Endothelial cell of umbilical vein (primary cell): ENCODE data around the gene MYZAP. TPM values are rescaled to one million over a fixed set of nuclear protein-coding genes. Genes with fewer than 3 reads are reported as not detected.

Source experiments
- BruUV-seq: library from RNA; stranded (reverse); fragments of 400-500 nt; replicated peaks from 2 replicates; lab custom pipeline; 2021; lab: Mats Ljungman, UMichigan
- CTCF ChIA-PET: fragments of 300-600, 350-600 bp; sonication (Branson Sonifier 250); formaldehyde crosslinking; loops from one replicate; lab custom pipeline; 2021; ENCODE audit warnings: antibody characterized with exemption, inconsistent platforms; lab: Charles Lee
- POLR2A ChIA-PET: fragments of 300-600, 350-600 bp; sonication (Branson Sonifier 250); formaldehyde crosslinking; loops from one replicate; lab custom pipeline; 2021; ENCODE audit warnings: antibody characterized with exemption, inconsistent platforms; lab: Charles Lee
- DNase-seq: peaks from one replicate; pipeline ENCODE4 v3.0.0-alpha.2; 2011; ENCODE audit warnings: low read depth, low spot score
- FAIRE-seq: peaks from 2 replicates; lab custom pipeline; 2011; peaks lifted over from hg19 to GRCh38; lab: Jason Lieb, UNC
- H2AFZ ChIP-seq: 2 replicates; pipeline ENCODE4 v1.6.0; 2012; ENCODE audit warnings: low read depth, low read length, control low read depth, inconsistent platforms
- H3K27ac ChIP-seq: 2 replicates; pipeline ENCODE4 v1.5.1; 2011; ENCODE audit warnings: low read depth, mild to moderate bottlenecking, control low read depth, low read length, moderate library complexity; ENCODE audit not compliant: insufficient read depth
- H3K27me3 ChIP-seq, 2 experiments: 2 replicates each; pipeline versions ENCODE4 v1.6.0 to v1.6.1; 2011; ENCODE audit warnings: low read length in 2 of 2, mixed read lengths in 1 of 2; ENCODE audit not compliant: control insufficient read depth in 2 of 2, insufficient read depth in 2 of 2
- H3K36me3 ChIP-seq, 2 experiments: 2 replicates in 1 of 2; 3 replicates in 1 of 2; pipeline ENCODE4 v1.5.1; 2011; ENCODE audit warnings: low read length in 2 of 2, mild to moderate bottlenecking in 1 of 2, moderate library complexity in 1 of 2; ENCODE audit not compliant: control insufficient read depth in 2 of 2, insufficient read depth in 2 of 2; ENCODE audit errors: extremely low read depth in 1 of 2
- H3K4me1 ChIP-seq: 3 replicates; pipeline ENCODE4 v1.5.1; 2011; ENCODE audit warnings: mild to moderate bottlenecking, low read length; ENCODE audit not compliant: control insufficient read depth, insufficient read depth; ENCODE audit errors: extremely low read depth
- H3K4me2 ChIP-seq: 2 replicates; pipeline ENCODE4 v1.6.1; 2011; ENCODE audit warnings: low read length, control low read depth, mixed read lengths; ENCODE audit not compliant: insufficient read depth
- H3K4me3 ChIP-seq, 3 experiments: fragments of 200-600 bp in 1 of 3; sonication (generic), shearing (Covaris generic) in 1 of 3; replicated peaks in 1 of 3; 2 replicates each; pipeline ENCODE4 v1.5.1; 2011 to 2016; ENCODE audit warnings: control low read depth in 3 of 3, low read length in 3 of 3, mild to moderate bottlenecking in 2 of 3, inconsistent platforms in 1 of 3, low read depth in 1 of 3, moderate library complexity in 1 of 3; ENCODE audit not compliant: insufficient read depth in 1 of 3
- H3K79me2 ChIP-seq: 2 replicates; pipeline ENCODE4 v1.6.0; 2012; ENCODE audit warnings: low read length, inconsistent platforms; ENCODE audit not compliant: control insufficient read depth, insufficient read depth
- H3K9ac ChIP-seq: replicated peaks from 2 replicates; pipeline ENCODE3; 2011; ENCODE audit warnings: low read length, control low read depth; ENCODE audit not compliant: insufficient read depth; ENCODE audit errors: extremely low read depth
- H3K9me1 ChIP-seq: replicated peaks from 3 replicates; pipeline ENCODE4 v1.6.0; 2011; ENCODE audit warnings: mild to moderate bottlenecking, low read length; ENCODE audit not compliant: control insufficient read depth, insufficient read depth; ENCODE audit errors: extremely low read depth
- H3K9me3 ChIP-seq: replicated peaks from 2 replicates; pipeline ENCODE4 v1.5.1; 2012; ENCODE audit warnings: low read length, inconsistent platforms; ENCODE audit not compliant: control insufficient read depth, insufficient read depth
- H4K20me1 ChIP-seq: replicated peaks from 2 replicates; pipeline ENCODE3; 2011; ENCODE audit warnings: mild to moderate bottlenecking, low read length; ENCODE audit not compliant: control insufficient read depth, insufficient read depth; ENCODE audit errors: extremely low read depth
- EZH2 ChIP-seq: IDR thresholded peaks from 2 replicates; pipeline ENCODE4 v1.6.1; 2012; ENCODE audit warnings: borderline replicate concordance, low read depth, mild to moderate bottlenecking, moderate library complexity, low read length, inconsistent platforms; ENCODE audit not compliant: severe bottlenecking
- FOS ChIP-seq: IDR thresholded peaks from 2 replicates; pipeline ENCODE4 v1.6.1; 2011; ENCODE audit warnings: mild to moderate bottlenecking, low read length, moderate library complexity, borderline replicate concordance; ENCODE audit not compliant: insufficient read depth
- JUN ChIP-seq: IDR thresholded peaks from 2 replicates; pipeline ENCODE4 v1.6.1; 2011; ENCODE audit warnings: borderline replicate concordance, low read depth; ENCODE audit not compliant: insufficient read length, insufficient read depth
- MYC ChIP-seq: IDR thresholded peaks from one replicate; pipeline ENCODE4 v1.6.1; 2011; ENCODE audit warnings: mild to moderate bottlenecking, low read depth, low read length
- POLR2A ChIP-seq: IDR thresholded peaks from 2 replicates; pipeline ENCODE4 v1.6.1; 2012; ENCODE audit warnings: low read depth, mild to moderate bottlenecking, control low read depth, low read length
- POLR2AphosphoS5 ChIP-seq: IDR thresholded peaks from 2 replicates; pipeline ENCODE4 v1.6.1; 2012; ENCODE audit warnings: low read depth, mild to moderate bottlenecking, control low read depth, low read length, moderate library complexity; ENCODE audit not compliant: insufficient read depth
- dilution Hi-C: fragments of 300-500 bp; cut with MboI; formaldehyde crosslinking; loops from one replicate; pipeline ENCODE4 v1.15.0; 2019; ENCODE audit warnings: low sequenced_read_pairs; ENCODE audit not compliant: extremely low pct_ligation_motif_present
- intact Hi-C: fragments of 100-400 bp; cut with micrococcal nuclease; formaldehyde crosslinking; loops from one replicate; pipeline ENCODE4 v1.10.0; 2022
- polyA plus RNA-seq, 4 experiments: library from polyadenylated mRNA; depleted of rRNA in 3 of 4; stranded (reverse) in 3 of 4; unstranded in 1 of 4; fragments of >200 nt; gene quantifications; 2 replicates each; pipeline versions ENCODE4 v1.2.1 to v1.2.3, GENCODE V29; 2011 to 2012; ENCODE audit warnings: missing spikeins in 1 of 4
- total RNA-seq: library from RNA; stranded (reverse); gene quantifications from 2 replicates; pipeline ENCODE4 v1.2.3, GENCODE V29; 2021

The MYZAP gene
- total and polyA plus RNA-seq, 2 donors (not counting 3 experiments of a cell fraction or from before 2014, with no cell fraction given), result 6.3 to 8.1 TPM

DNA sequence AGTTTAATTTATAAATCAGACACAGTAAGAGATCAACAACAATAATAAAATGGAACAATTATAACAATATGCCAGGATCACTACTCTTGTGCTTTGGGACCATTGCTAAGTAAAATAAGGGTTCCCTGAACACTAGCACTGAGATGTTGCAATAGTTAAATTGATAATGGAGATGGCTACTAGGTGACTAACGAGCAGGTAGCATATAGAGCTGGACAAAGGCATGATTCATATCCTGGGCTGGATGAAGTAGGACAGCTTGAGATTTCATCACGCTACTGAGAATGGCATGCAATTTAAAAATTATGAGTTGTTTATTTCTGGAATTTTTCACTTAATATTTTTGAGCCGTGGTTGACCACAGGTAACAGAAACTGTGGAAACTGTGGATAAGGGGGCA, 20.7 kb upstream of the MYZAP start:
- no peaks in the 10 kb centered on the region for H3K36me3 ChIP-seq
- CTCF ChIA-PET, result interaction anchor here (0.9 to 1.7 kb wide), 2 partner anchors 10 to 21 kb away, joined by 4 to 5 read pairs; no protein-coding TSS in a partner anchor
- H2AFZ ChIP-seq, result no peak overlapping the region
- no peaks in the 10 kb centered on the region for H3K9me1 ChIP-seq
- no peaks in the 10 kb centered on the region for H3K9me3 ChIP-seq
- TF ChIP-seq FOS (peak; percentile 21), POLR2AphosphoS5 (no peak)
- H4K20me1 ChIP-seq, result no peaks in the 10 kb centered on the region
- H3K9ac ChIP-seq, result no peak overlapping the region
- dilution Hi-C loops, result no loop called here
- no TSS peak for BruUV-seq
- no peak overlapping the region for H3K27ac ChIP-seq
- H3K79me2 ChIP-seq, result no peaks in the 10 kb centered on the region
- intact Hi-C loops, result no loop called here
- peaks cover 16% of the 10 kb centered on the region for H3K4me1 ChIP-seq
- DNase-seq (peak; percentile 24), FAIRE-seq (peak; percentile 37)
- no peaks in the 10 kb centered on the region for H3K27me3 ChIP-seq
- POLR2A ChIA-PET, result no interaction called here
- no peak overlapping the region for H3K4me3 ChIP-seq
- no peak overlapping the region for H3K4me2 ChIP-seq

- TF ChIP-seq POLR2A (no peak), EZH2 (no peak), MYC (no peak), JUN (no peak), POLR2AphosphoS5 (no peak)
- H4K20me1 ChIP-seq, result no peaks in the 10 kb centered on the region
- H3K9me3 ChIP-seq, result no peaks in the 10 kb centered on the region
- no peaks in the 10 kb centered on the region for H3K9me1 ChIP-seq
- peaks cover 14% of the 10 kb centered on the region for H3K4me1 ChIP-seq
- FAIRE-seq (no peak), DNase-seq (no peak)
- ChIA-PET CTCF (interaction anchor here (0.9 to 1.7 kb wide), 2 partner anchors 10 to 21 kb away, joined by 3 to 4 read pairs; no protein-coding TSS in a partner anchor), POLR2A (no interaction called here)
- dilution Hi-C loops (no loop called here), intact Hi-C loops (no loop called here)
- no peak overlapping the region for H3K9ac ChIP-seq
- BruUV-seq, result no TSS peak
- no peak overlapping the region for H3K4me2 ChIP-seq
- H3K27ac ChIP-seq, result no peak overlapping the region
- no peak overlapping the region for H2AFZ ChIP-seq
- H3K4me3 ChIP-seq, result no peak overlapping the region
- H3K36me3 ChIP-seq, result no peaks in the 10 kb centered on the region
- no peaks in the 10 kb centered on the region for H3K27me3 ChIP-seq
- H3K79me2 ChIP-seq, result no peaks in the 10 kb centered on the region
Observed at GRCh38 chr15:57571725-57572124, 20.0 kb upstream of the MYZAP start.
